Gastrocnemius medialis (tissue), 4 donors: Measurements from ENCODE around the gene GYG2. TPM values are rescaled to one million over a fixed set of nuclear protein-coding genes. Genes with fewer than 3 reads are reported as not detected.

ENCODE experiments used
- ATAC-seq, 2 donors: fragments of 150-250 bp; one replicate each; pipeline ENCODE4 v1.9.1; 2016
- DNase-seq, 2 donors: peaks; one replicate each; pipeline ENCODE4 v3.0.0-alpha.2; 2019
- H3K27ac ChIP-seq, 4 donors: fragments of 200-600 bp; sonication (generic); 1 replicate in 1 of 4; 2 replicates in 3 of 4; pipeline ENCODE4 v1.5.1; 2016 to 2018; ENCODE audit warnings: mild to moderate bottlenecking in 2 of 4, moderate library complexity in 1 of 4
- H3K27me3 ChIP-seq, 3 donors: fragments of 200-600 bp; sonication (generic) in 2 of 3; 1 replicate in 1 of 3; 2 replicates in 2 of 3; pipeline versions ENCODE4 v1.5.1 to v1.6.0; 2016 to 2019; ENCODE audit warnings: mild to moderate bottlenecking in 1 of 3, moderate library complexity in 1 of 3
- H3K36me3 ChIP-seq, 2 donors: fragments of 200-600 bp; sonication (generic) in 1 of 2; one replicate each; pipeline ENCODE4 v1.5.1; 2017 to 2018
- H3K4me1 ChIP-seq, 2 donors: fragments of 200-600 bp; sonication (generic) in 1 of 2; one replicate each; pipeline ENCODE4 v1.5.1; 2016 to 2017; ENCODE audit warnings: mild to moderate bottlenecking in 2 of 2
- H3K4me3 ChIP-seq, 4 donors: fragments of 200-600 bp; sonication (generic) in 3 of 4; 1 replicate in 1 of 4; 2 replicates in 3 of 4; pipeline ENCODE4 v1.5.1; 2016 to 2019; ENCODE audit warnings: mild to moderate bottlenecking in 2 of 4
- H3K9me3 ChIP-seq, 3 donors: fragments of 200-600 bp; sonication (generic) in 2 of 3; 1 replicate in 1 of 3; 2 replicates in 2 of 3; pipeline ENCODE4 v1.5.1; 2016 to 2019
- CTCF ChIP-seq, 5 experiments: fragments of 450-650 bp in 3 of 5; fragments of 200-600 bp in 2 of 5; sonication (generic) in 2 of 5; IDR thresholded peaks in 4 of 5; conservative IDR thresholded peaks in 1 of 5; 1 replicate in 4 of 5; 2 replicates in 1 of 5; pipeline ENCODE4 v1.5.1; 2016 to 2019; ENCODE audit warnings: antibody characterized with exemption in 5 of 5, mild to moderate bottlenecking in 3 of 5, moderate library complexity in 3 of 5
- POLR2A ChIP-seq, 2 donors: fragments of 450-650 bp; IDR thresholded peaks; one replicate each; pipeline ENCODE4 v1.6.1; 2017; ENCODE audit warnings: antibody characterized with exemption in 2 of 2, mild to moderate bottlenecking in 2 of 2, moderate library complexity in 2 of 2
- in situ Hi-C, 4 donors: fragments of 200-750 bp; cut with MboI; loops; one replicate each; pipeline versions ENCODE4 v1.15.0 to v1.8.0; 2017; ENCODE audit warnings: low sequenced_read_pairs in 4 of 4
- intact Hi-C: fragments of 100-400 bp; cut with DNase I; formaldehyde crosslinking; loops from one replicate; pipeline ENCODE4 v1.15.1; 2023; ENCODE audit warnings: low total_unique reads
- total RNA-seq, 4 donors: library from RNA; depleted of rRNA; stranded (reverse); fragments of >200 nt; gene quantifications; one replicate each; pipeline versions ENCODE4 v1.1.0 to v1.2.3, GENCODE V29; 2016

The GYG2 gene
- total RNA-seq, 4 donors from 2014 or later: 0.67 to 0.92 TPM; not detected in 2

- no peaks in the 10 kb centered on the region for H3K4me1 ChIP-seq
- H3K9me3 ChIP-seq: no peaks in the 10 kb centered on the region
- H3K4me3 ChIP-seq: no peak overlapping the region
- no peak for TF ChIP-seq POLR2A (IDR thresholded peaks at IDR 0.05)
- TF ChIP-seq CTCF (IDR thresholded peaks at IDR 0.05 in 4 of 5, conservative IDR thresholded peaks at IDR 0.05 in 1 of 5): no peak
- intact Hi-C loops: no loop called here
- H3K36me3 ChIP-seq: no peaks in the 10 kb centered on the region
- ATAC-seq (no peak), DNase-seq (no peak)
- no peaks in the 10 kb centered on the region for H3K27me3 ChIP-seq
- no peak overlapping the region for H3K27ac ChIP-seq
- in situ Hi-C loops: no loop called here
These were observed 79.5 kb downstream of the GYG2 start for GRCh38 chrX:2908125-2908685.

- ATAC-seq: no peak
- Histone ChIP-seq H3K27ac (no peak overlapping the region), H3K4me1 (no peaks in the 10 kb centered on the region), H3K27me3 (no peaks in the 10 kb centered on the region), H3K36me3 (no peaks in the 10 kb centered on the region), H3K9me3 (no peaks in the 10 kb centered on the region), H3K4me3 (no peak overlapping the region)
- intact Hi-C loops (no loop called here), in situ Hi-C loops (no loop called here)
- no peak for DNase-seq
- TF ChIP-seq CTCF (IDR thresholded peaks at IDR 0.05 in 4 of 5, conservative IDR thresholded peaks at IDR 0.05 in 1 of 5): no peak
- TF ChIP-seq POLR2A (IDR thresholded peaks at IDR 0.05): no peak
These were observed 81.4 kb downstream of the GYG2 start for GRCh38 chrX:2910109-2910508.

- in situ Hi-C loops (no loop called here), intact Hi-C loops (no loop called here)
- no peaks in the 10 kb centered on the region for H3K4me1 ChIP-seq
- TF ChIP-seq CTCF (IDR thresholded peaks at IDR 0.05 in 4 of 5, conservative IDR thresholded peaks at IDR 0.05 in 1 of 5) (no peak), POLR2A (IDR thresholded peaks at IDR 0.05) (no peak)
- no peaks in the 10 kb centered on the region for H3K27me3 ChIP-seq
- no peaks in the 10 kb centered on the region for H3K9me3 ChIP-seq
- no peaks in the 10 kb centered on the region for H3K36me3 ChIP-seq
- no peak overlapping the region for H3K27ac ChIP-seq
- DNase-seq: no peak
- ATAC-seq: no peak
- H3K4me3 ChIP-seq: no peak overlapping the region
These were observed 84.4 kb downstream of the GYG2 start for GRCh38 chrX:2913118-2913517.

- intact Hi-C loops (no loop called here), in situ Hi-C loops (no loop called here)
- ATAC-seq (no peak), DNase-seq (no peak)
- Histone ChIP-seq H3K27me3 (no peaks in the 10 kb centered on the region), H3K36me3 (no peaks in the 10 kb centered on the region), H3K4me1 (no peaks in the 10 kb centered on the region), H3K9me3 (no peaks in the 10 kb centered on the region), H3K27ac (no peak overlapping the region), H3K4me3 (no peak overlapping the region)
- TF ChIP-seq CTCF (IDR thresholded peaks at IDR 0.05 in 4 of 5, conservative IDR thresholded peaks at IDR 0.05 in 1 of 5) (no peak), POLR2A (IDR thresholded peaks at IDR 0.05) (no peak)
These were observed 89.0 kb downstream of the GYG2 start for GRCh38 chrX:2917767-2918166.

GRCh38 chrX:2921193-2921592 lies 92.5 kb downstream of the GYG2 start:
- intact Hi-C loops (no loop called here), in situ Hi-C loops (no loop called here)
- TF ChIP-seq CTCF (IDR thresholded peaks at IDR 0.05 in 4 of 5, conservative IDR thresholded peaks at IDR 0.05 in 1 of 5): no peak
- no peak for TF ChIP-seq POLR2A (IDR thresholded peaks at IDR 0.05)
- Histone ChIP-seq H3K4me1 (no peaks in the 10 kb centered on the region), H3K9me3 (no peaks in the 10 kb centered on the region), H3K36me3 (no peaks in the 10 kb centered on the region), H3K27me3 (no peaks in the 10 kb centered on the region), H3K27ac (no peak overlapping the region), H3K4me3 (no peak overlapping the region)
- ATAC-seq: no peak
- DNase-seq: no peak
